GM12801 (cell line): ENCODE measurements around the gene GON4L.

Experiments used
- CTCF ChIP-seq: IDR thresholded peaks from one replicate; pipeline ENCODE4 v1.5.1; 2011; ENCODE audit warnings: control low read depth; ENCODE audit not compliant: insufficient read length; ENCODE audit errors: extremely low read depth

GON4L gene

GRCh38 chr1:155882766-155883165 lies 25.8 kb upstream of the GON4L start:
- TF ChIP-seq CTCF: no peak

GRCh38 chr1:155882235-155882634 lies 25.2 kb upstream of the GON4L start:
- no peak for TF ChIP-seq CTCF

- TF ChIP-seq CTCF: no peak
Observed at GRCh38 chr1:155880950-155881349, 23.9 kb upstream of the GON4L start.

GRCh38 chr1:155880251-155880650 lies 23.2 kb upstream of the GON4L start:
- TF ChIP-seq CTCF: no peak

GRCh38 chr1:155877945-155878344 lies 20.9 kb upstream of the GON4L start:
- no peak for TF ChIP-seq CTCF

GRCh38 chr1:155873860-155874259 lies 16.8 kb upstream of the GON4L start:
- TF ChIP-seq CTCF: no peak

GRCh38 chr1:155872527-155872926 lies 15.5 kb upstream of the GON4L start:
- no peak for TF ChIP-seq CTCF

GRCh38 chr1:155871390-155871789 lies 14.4 kb upstream of the GON4L start:
- no peak for TF ChIP-seq CTCF
